ENCODE results near the gene EMC1.
A peak's percentile ranks its signal among the peaks of the same experiment; 100 is the strongest.

The EMC1 gene

GRCh38 chr1:19212167-19212566 is 39.2 kb downstream of the EMC1 start:
- peaks cover 6% of the 10 kb centered on the region; the same call in 1 of the 2 replicates for H3K4me1 ChIP-seq (ENCODE audit: control insufficient read depth, insufficient read depth, low read length)
- CTCF ChIA-PET = interaction anchor here (0.7 kb wide), 1 partner anchor 229 kb away, joined by 3 read pairs; no protein-coding TSS in a partner anchor
- H3K4me3 ChIP-seq (ENCODE audit: low read depth, low read length) = no peak overlapping the region
- H3K9me3 ChIP-seq (ENCODE audit: control insufficient read depth, insufficient read depth, low read depth, low read length) = no peaks in the 10 kb centered on the region
- no peak overlapping the region for H3K27ac ChIP-seq (ENCODE audit: extremely low read depth, low read depth, low read length)
- peaks cover 11 to 40% of the 10 kb centered on the region in 2 experiments; a peak in 2 of 3 replicates for H3K36me3 ChIP-seq (ENCODE audit: control insufficient read depth in 2 of 2, insufficient read depth in 1 of 2, low read length in 2 of 2)
- no peak for TF ChIP-seq ZNF596 (tag by site-specific recombination; IDR thresholded peaks at IDR 0.05)
- TF ChIP-seq ZNF146 (tag by site-specific recombination; IDR thresholded peaks at IDR 0.05) = no peak
- TF ChIP-seq ZNF26 (tag by site-specific recombination; IDR thresholded peaks at IDR 0.05) = no peak
- no peak for TF ChIP-seq ZNF221 (tag by site-specific recombination; IDR thresholded peaks at IDR 0.05; ENCODE audit: borderline replicate concordance)
- TF ChIP-seq ZBTB17 (tag by site-specific recombination; IDR thresholded peaks at IDR 0.05) = no peak
- no peak for TF ChIP-seq ZNF248 (tag by site-specific recombination; IDR thresholded peaks at IDR 0.05)
- no peak for TF ChIP-seq ZNF341 (tag by site-specific recombination; IDR thresholded peaks at IDR 0.05; ENCODE audit: low read depth)
- TF ChIP-seq MZF1 (tag by site-specific recombination; IDR thresholded peaks at IDR 0.05; ENCODE audit: borderline replicate concordance) = no peak
- TF ChIP-seq ZNF112 (tag by site-specific recombination; IDR thresholded peaks at IDR 0.05) = no peak
- no peak for TF ChIP-seq ZNF416 (tag by site-specific recombination; IDR thresholded peaks at IDR 0.05)
- no peak for TF ChIP-seq BCL11A (tag by site-specific recombination; IDR thresholded peaks at IDR 0.05; ENCODE audit: low read depth)
- TF ChIP-seq ZBTB11 (tag by site-specific recombination; conservative IDR thresholded peaks at IDR 0.05; ENCODE audit: low read depth) = no peak
- no peak for TF ChIP-seq EGR2 (tag by site-specific recombination; IDR thresholded peaks at IDR 0.05; ENCODE audit: low read depth)
- no peak for TF ChIP-seq ZNF175 (tag by site-specific recombination; IDR thresholded peaks at IDR 0.05)
- TF ChIP-seq ZNF423 (tag by site-specific recombination; IDR thresholded peaks at IDR 0.05) = no peak
- TF ChIP-seq ZNF776 (tag by site-specific recombination; IDR thresholded peaks at IDR 0.05; ENCODE audit: borderline replicate concordance) = no peak
- TF ChIP-seq ZNF513 (tag by site-specific recombination; IDR thresholded peaks at IDR 0.05) = no peak
- POLR2A ChIA-PET = interaction anchor here (0.9 kb wide), 1 partner anchor 11 kb away, joined by 3 read pairs; no protein-coding TSS in a partner anchor

- Histone ChIP-seq H3K9me3 (ENCODE audit: control insufficient read depth, insufficient read depth, low read depth, low read length) (no peaks in the 10 kb centered on the region), H3K36me3 (ENCODE audit: control insufficient read depth in 2 of 2, insufficient read depth in 1 of 2, low read length in 2 of 2) (peaks cover 4 to 29% of the 10 kb centered on the region in 2 experiments; a peak in 2 of 3 replicates), H3K4me3 (ENCODE audit: low read depth, low read length) (peak overlapping the region; percentile 84), H3K27ac (ENCODE audit: extremely low read depth, low read depth, low read length) (peak overlapping the region; percentile 65), H3K4me1 (ENCODE audit: control insufficient read depth, insufficient read depth, low read length) (peaks cover 6% of the 10 kb centered on the region; the same call in 1 of the 2 replicates)
- ChIA-PET CTCF (interaction anchor here (0.5 to 1.0 kb wide), 4 partner anchors 25 to 370 kb away, joined by 3 read pairs; no protein-coding TSS in a partner anchor), POLR2A (interaction anchor here (1.7 to 1.9 kb wide), 2 partner anchors 8 to 41 kb away, joined by 7 to 8 read pairs; partner anchors contain the start of genes EMC1 and MRTO4)
- no peak for TF ChIP-seq ZBTB21 (tag by site-specific recombination; IDR thresholded peaks at IDR 0.05)
- TF ChIP-seq ZSCAN23 (tag by site-specific recombination; IDR thresholded peaks at IDR 0.05) = no peak; the same call in 1 of the 2 replicates
- peak; percentile 98 for TF ChIP-seq ZNF548 (tag by site-specific recombination; IDR thresholded peaks at IDR 0.05)
- TF ChIP-seq ZNF23 (tag by site-specific recombination; IDR thresholded peaks at IDR 0.05; ENCODE audit: borderline replicate concordance) = no peak
- no peak for TF ChIP-seq ZNF626 (tag by site-specific recombination; IDR thresholded peaks at IDR 0.05)
- TF ChIP-seq ZSCAN30 (tag by site-specific recombination; IDR thresholded peaks at IDR 0.05) = no peak
- no peak for TF ChIP-seq ZNF473 (tag by site-specific recombination; IDR thresholded peaks at IDR 0.05)
- no peak for TF ChIP-seq ZNF501 (tag by site-specific recombination; IDR thresholded peaks at IDR 0.05)
- no peak for TF ChIP-seq ZNF600 (tag by site-specific recombination; IDR thresholded peaks at IDR 0.05)
- TF ChIP-seq HOXC10 (CRISPR knock-in tag; IDR thresholded peaks at IDR 0.05) = no peak
- TF ChIP-seq ZNF391 (tag by site-specific recombination; IDR thresholded peaks at IDR 0.05; ENCODE audit: borderline replicate concordance, low read depth) = no peak
- no peak for TF ChIP-seq ZNF623 (tag by site-specific recombination; IDR thresholded peaks at IDR 0.05)
These were observed 40.4 kb downstream of the EMC1 start for GRCh38 chr1:19210772-19211549.

Measured in HEK293 (cell line).